OCI-LY1 (cell line): ENCODE results near the gene EID3.

ENCODE experiments used
- CTCF ChIP-seq: fragments of 200-600 bp; sonication (generic), shearing (Covaris generic); IDR thresholded peaks from 2 replicates; pipeline ENCODE4 v1.5.1; 2017; ENCODE audit warnings: mild to moderate bottlenecking, antibody characterized with exemption, low read length, moderate library complexity, mixed read lengths
- EZH2 ChIP-seq: fragments of 200-600 bp; sonication (generic), shearing (Covaris generic); IDR thresholded peaks from 2 replicates; pipeline ENCODE4 v1.8.0; 2017; ENCODE audit warnings: borderline replicate concordance, mixed run types, mild to moderate bottlenecking, antibody characterized with exemption, low read length, moderate library complexity, mixed read lengths

DNA sequence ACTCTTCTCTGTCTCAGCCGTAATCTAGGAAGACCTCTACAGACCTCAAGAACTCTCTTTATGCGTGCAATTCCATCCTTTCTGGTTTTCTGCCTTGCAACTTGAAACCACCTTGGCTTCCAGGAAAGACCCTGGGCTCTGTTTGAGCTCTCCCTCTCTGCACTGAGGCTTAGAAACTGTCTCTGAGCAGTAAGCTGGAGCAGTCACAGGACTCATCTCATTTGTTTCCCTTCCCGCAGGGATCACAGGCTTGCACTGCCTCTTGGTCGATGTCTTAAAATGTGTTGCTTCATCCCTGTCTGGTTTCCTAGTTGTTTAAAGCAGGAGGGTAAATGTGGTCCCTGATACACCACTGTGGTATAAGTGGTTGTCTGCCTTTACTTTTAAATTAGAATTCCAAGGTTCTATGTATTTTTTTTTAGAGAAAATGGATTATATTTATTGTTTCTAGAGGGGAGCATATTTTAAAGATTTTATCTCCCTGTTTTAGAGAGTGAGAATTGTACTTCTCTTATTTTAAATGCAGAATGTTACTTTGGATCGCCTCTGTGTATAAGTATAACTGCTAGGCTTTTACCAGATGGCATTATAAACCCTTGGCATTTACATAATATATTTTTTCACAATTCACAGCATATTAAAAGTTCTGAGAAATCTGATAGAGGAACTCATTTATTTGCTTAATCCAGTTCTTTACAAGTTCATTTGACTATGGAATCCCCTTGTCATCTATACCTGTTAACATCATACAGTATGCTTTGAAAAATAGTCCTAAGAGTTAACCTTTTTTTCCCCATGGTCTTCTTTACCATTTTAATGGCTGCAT lies 26.4 kb downstream of the EID3 start:
- TF ChIP-seq CTCF, result no peak
- no peak for TF ChIP-seq EZH2
